ENCODE results near the gene PCGF3.

Gene PCGF3

DNA sequence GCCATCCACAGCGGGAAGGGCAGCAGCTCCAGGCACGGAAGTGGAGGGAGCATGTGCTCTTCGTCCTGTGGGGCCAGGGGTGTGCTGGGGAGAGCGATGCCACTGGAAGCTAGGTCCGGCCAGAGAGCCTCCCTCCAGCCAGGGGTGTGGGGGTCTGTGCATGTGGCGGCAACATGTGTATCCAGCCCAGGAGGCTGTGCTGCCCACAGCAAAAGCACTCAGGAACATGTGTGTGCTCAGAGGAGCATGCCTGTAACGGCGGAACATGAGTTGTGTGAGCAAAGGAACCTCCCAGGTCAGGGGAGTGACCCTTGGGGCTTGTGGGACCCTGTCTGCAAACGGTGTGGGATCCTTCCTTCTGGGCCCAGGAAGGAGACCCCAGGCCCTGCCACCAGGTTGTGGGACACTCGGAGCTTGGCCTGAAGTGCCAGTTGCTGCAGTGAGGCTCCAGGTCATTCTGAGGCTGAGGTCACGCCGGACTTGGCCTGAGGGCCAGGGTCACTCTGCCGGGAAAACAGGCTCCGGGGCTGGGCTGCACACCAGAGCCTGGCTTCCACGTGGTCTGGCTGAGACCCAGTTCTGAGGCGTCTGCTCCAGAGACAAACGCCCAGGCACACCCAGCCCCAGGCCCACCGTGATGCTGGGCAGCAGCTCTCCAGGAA, 83.1 kb downstream of the PCGF3 start:
- peaks cover 32% of the 10 kb centered on the region for H3K4me1 Mint-ChIP-seq
- DNase-seq, result no peak
- H3K36me3 Mint-ChIP-seq (ENCODE audit: low read depth), result no peaks in the 10 kb centered on the region
- no peaks in the 10 kb centered on the region for H3K9me3 Mint-ChIP-seq
- TF ChIP-seq, protein P1, sequence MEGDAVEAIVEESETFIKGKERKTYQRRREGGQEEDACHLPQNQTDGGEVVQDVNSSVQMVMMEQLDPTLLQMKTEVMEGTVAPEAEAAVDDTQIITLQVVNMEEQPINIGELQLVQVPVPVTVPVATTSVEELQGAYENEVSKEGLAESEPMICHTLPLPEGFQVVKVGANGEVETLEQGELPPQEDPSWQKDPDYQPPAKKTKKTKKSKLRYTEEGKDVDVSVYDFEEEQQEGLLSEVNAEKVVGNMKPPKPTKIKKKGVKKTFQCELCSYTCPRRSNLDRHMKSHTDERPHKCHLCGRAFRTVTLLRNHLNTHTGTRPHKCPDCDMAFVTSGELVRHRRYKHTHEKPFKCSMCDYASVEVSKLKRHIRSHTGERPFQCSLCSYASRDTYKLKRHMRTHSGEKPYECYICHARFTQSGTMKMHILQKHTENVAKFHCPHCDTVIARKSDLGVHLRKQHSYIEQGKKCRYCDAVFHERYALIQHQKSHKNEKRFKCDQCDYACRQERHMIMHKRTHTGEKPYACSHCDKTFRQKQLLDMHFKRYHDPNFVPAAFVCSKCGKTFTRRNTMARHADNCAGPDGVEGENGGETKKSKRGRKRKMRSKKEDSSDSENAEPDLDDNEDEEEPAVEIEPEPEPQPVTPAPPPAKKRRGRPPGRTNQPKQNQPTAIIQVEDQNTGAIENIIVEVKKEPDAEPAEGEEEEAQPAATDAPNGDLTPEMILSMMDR (IDR thresholded peaks at IDR 0.05), result no peak
- H3K27me3 Mint-ChIP-seq (ENCODE audit: low read depth, poor library complexity), result peaks cover 81% of the 10 kb centered on the region
- H3K4me3 Mint-ChIP-seq, result no peak overlapping the region
- no peak overlapping the region for H3K27ac Mint-ChIP-seq

- no peaks in the 10 kb centered on the region for H3K36me3 Mint-ChIP-seq (ENCODE audit: low read depth)
- DNase-seq, result no peak
- peaks cover 81% of the 10 kb centered on the region for H3K27me3 Mint-ChIP-seq (ENCODE audit: low read depth, poor library complexity)
- TF ChIP-seq, protein P1 (IDR thresholded peaks at IDR 0.05), result no peak
- H3K27ac Mint-ChIP-seq, result no peak overlapping the region
- peaks cover 35% of the 10 kb centered on the region for H3K4me1 Mint-ChIP-seq
- no peaks in the 10 kb centered on the region for H3K9me3 Mint-ChIP-seq
- no peak overlapping the region for H3K4me3 Mint-ChIP-seq
Measured at GRCh38 chr4:789571-790465, 84.2 kb downstream of the PCGF3 start.

- no peak overlapping the region for H3K27ac Mint-ChIP-seq
- H3K27me3 Mint-ChIP-seq (ENCODE audit: low read depth, poor library complexity), result peaks cover 79% of the 10 kb centered on the region
- TF ChIP-seq, protein P1 (IDR thresholded peaks at IDR 0.05), result no peak
- DNase-seq, result no peak
- H3K9me3 Mint-ChIP-seq, result no peaks in the 10 kb centered on the region
- H3K4me1 Mint-ChIP-seq, result peaks cover 31% of the 10 kb centered on the region
- no peaks in the 10 kb centered on the region for H3K36me3 Mint-ChIP-seq (ENCODE audit: low read depth)
- no peak overlapping the region for H3K4me3 Mint-ChIP-seq
Measured at GRCh38 chr4:790466-790820, 84.8 kb downstream of the PCGF3 start.

DNA sequence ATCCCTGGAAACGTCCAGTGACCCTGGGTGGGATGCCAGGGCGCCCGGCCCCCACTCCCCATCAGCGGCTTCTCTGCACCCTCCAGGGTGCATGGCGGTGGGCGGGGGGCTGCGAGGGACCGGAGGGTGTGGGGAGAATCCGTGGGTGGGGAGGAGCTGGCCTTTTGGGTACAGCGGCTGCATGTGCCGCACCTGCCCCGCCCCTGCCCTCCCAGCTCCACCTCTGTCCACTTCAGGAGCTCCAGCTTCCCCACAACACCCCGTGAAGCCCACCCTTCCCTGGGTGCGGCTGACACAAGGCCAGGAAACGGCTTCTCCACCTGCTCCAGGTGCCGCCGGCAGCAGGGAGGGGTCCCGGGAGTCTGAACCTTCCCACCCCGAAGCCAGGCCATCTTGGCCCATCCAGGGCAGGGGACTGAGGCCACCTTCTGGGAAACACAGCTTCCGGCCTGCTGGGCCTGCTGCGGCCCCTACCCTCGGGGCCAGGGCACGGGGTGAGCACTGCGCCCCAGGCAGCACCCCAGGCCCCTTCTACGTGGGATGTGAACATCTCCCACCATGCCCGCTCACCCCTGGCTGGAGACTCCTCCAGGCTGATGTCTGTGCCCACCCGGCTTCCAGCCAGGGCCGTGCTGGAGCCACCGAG, 85.7 kb downstream of the PCGF3 start:
- peaks cover 25% of the 10 kb centered on the region for H3K4me1 Mint-ChIP-seq
- H3K9me3 Mint-ChIP-seq, result no peaks in the 10 kb centered on the region
- H3K27ac Mint-ChIP-seq, result no peak overlapping the region
- peaks cover 79% of the 10 kb centered on the region for H3K27me3 Mint-ChIP-seq (ENCODE audit: low read depth, poor library complexity)
- TF ChIP-seq, protein P1 (IDR thresholded peaks at IDR 0.05), result no peak
- no peak for DNase-seq
- no peaks in the 10 kb centered on the region for H3K36me3 Mint-ChIP-seq (ENCODE audit: low read depth)
- no peak overlapping the region for H3K4me3 Mint-ChIP-seq

- no peak overlapping the region for H3K4me3 Mint-ChIP-seq
- no peaks in the 10 kb centered on the region for H3K36me3 Mint-ChIP-seq (ENCODE audit: low read depth)
- DNase-seq, result peak; percentile 49
- H3K9me3 Mint-ChIP-seq, result no peaks in the 10 kb centered on the region
- H3K4me1 Mint-ChIP-seq, result peaks cover 24% of the 10 kb centered on the region
- peaks cover 82% of the 10 kb centered on the region for H3K27me3 Mint-ChIP-seq (ENCODE audit: low read depth, poor library complexity)
- TF ChIP-seq, protein P1 (IDR thresholded peaks at IDR 0.05), result no peak
- no peak overlapping the region for H3K27ac Mint-ChIP-seq
Measured at GRCh38 chr4:791898-792625, 86.4 kb downstream of the PCGF3 start.

Measured in nephron progenitor cell (in vitro differentiated cells).